M059J (cell line): ENCODE results near the gene STAMBP. TPM values are rescaled to one million over a fixed set of nuclear protein-coding genes. Genes with fewer than 3 reads are reported as not detected.

Experiments
- DNase-seq: peaks from one replicate; pipeline ENCODE4 v3.0.0-alpha.2; 2012; ENCODE audit warnings: low read depth
- total RNA-seq: library from RNA; depleted of rRNA; stranded (reverse); fragments of >200 nt; shearing (Covaris generic); gene quantifications from 2 replicates; pipeline ENCODE4 v1.2.3, GENCODE V29; 2014

The STAMBP gene
- total RNA-seq, 1 experiment from 2014 or later, result 64.5 TPM

- no peak for DNase-seq
These were observed 78.2 kb downstream of the STAMBP start for GRCh38 chr2:73906847-73907505.

DNA sequence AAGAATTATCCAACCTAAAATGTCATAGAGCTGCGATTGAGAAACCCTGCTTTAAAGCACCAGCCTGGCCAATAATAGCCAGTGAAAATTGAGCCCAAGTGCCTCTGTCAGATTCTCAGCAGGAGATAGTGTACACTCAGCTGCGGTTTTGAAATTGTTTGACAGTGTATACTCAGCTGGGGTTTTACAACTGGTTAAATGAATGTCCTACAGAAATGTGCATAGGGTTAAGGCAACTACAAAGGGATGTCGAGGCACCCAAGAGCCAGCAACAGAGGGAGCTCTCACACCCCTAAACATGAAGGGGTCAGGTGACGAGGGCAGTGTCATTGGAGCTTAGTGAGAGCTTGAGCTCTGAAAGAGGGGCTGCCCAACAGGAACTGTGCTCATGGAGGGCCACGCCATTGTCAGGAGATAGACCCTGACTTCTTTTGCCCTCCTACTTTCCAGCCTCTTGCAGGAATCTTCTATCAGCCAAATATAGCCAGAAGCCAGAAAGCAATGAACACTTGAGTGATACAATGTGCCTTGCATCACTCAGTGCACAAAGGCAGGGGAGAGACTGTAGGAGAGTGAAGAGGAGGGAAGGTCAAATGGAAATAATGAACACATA is 79.2 kb downstream of the STAMBP start:
- peak; percentile 24 for DNase-seq

DNA sequence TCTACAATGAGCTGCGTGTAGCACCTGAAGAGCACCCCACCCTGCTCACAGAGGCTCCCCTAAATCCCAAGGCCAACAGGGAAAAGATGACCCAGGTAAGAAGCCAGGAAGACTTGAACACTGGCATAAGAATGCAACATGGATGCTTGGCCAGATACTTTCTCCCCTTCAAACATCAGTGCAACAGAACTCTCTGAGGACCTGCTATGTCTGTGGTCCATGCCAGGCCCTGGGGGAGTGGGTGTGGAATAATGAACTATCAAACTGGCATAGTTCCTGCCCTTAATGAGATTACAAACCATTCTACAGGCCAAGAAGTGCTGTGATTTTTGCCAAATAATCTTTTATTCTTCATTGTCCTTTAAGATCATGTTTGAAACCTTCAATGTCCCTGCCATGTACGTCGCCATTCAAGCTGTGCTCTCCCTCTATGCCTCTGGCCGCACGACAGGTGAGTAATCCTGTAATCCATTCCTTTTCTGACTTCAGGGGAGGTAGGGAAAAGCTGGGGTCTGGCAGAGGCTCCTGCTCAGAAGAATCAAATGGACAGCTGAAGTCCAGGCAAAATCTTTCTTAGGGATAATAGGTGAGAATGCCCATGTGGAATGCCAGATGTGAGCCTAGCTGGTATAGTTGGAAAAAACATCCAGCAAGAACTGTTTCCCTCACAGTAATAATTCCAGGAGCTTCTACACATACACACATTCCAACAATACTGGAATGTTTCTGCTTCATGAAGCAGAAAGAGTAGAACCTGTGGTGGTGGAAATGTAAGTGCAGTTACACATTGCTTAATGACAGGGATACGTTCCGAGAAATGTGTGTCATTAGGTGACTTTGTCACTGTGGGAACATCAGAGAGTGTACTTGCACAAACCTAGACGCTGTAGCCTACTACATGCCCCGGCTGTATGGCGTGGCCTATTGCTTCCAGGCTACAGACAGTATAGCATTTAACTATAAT is 80.2 kb downstream of the STAMBP start:
- DNase-seq, result peak; percentile 21

GRCh38 chr2:73910873-73911547 is 82.2 kb downstream of the STAMBP start:
- DNase-seq, result no peak

GRCh38 chr2:73911548-73912208 is 82.9 kb downstream of the STAMBP start:
- no peak for DNase-seq

DNA sequence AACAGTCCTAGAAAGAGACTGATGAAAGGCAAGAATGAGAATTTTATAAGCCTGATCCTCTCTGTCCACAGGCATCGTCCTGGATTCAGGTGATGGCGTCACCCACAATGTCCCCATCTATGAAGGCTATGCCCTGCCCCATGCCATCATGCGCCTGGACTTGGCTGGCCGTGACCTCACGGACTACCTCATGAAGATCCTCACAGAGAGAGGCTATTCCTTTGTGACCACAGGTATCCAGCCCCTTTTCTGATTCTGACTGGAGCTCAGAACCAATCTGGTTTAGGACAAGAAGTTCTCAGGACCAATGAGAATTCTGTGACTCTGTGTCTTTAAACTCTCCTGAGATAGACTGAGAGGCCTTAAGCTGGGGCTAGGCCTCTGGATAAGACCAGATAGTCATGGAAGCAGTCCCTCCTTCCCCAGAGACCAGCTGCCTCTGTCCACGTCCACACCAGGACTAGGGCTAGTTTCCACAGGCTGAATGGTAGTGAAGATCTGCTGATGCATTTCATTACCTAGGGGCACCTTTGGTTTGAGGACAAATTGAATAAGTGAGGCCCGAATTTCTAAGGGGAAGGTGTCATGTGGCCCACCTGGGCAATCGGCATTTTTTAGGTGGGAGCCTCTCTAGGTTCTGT is 84.8 kb downstream of the STAMBP start:
- DNase-seq, result no peak

DNA sequence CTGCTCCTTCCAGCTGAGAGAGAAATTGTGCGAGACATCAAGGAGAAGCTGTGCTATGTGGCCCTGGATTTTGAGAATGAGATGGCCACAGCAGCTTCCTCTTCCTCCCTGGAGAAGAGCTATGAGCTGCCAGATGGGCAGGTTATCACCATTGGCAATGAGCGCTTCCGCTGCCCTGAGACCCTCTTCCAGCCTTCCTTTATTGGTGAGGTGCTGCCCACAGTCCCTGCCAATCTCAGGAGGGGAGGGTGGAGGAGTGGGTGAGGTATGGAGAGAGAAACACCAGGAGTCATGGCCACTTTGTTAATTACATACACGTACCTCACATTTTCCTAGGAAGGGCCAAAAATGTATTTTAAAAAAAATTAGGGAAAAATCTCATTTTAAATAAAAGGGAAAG is 85.9 kb downstream of the STAMBP start:
- no peak for DNase-seq

DNA sequence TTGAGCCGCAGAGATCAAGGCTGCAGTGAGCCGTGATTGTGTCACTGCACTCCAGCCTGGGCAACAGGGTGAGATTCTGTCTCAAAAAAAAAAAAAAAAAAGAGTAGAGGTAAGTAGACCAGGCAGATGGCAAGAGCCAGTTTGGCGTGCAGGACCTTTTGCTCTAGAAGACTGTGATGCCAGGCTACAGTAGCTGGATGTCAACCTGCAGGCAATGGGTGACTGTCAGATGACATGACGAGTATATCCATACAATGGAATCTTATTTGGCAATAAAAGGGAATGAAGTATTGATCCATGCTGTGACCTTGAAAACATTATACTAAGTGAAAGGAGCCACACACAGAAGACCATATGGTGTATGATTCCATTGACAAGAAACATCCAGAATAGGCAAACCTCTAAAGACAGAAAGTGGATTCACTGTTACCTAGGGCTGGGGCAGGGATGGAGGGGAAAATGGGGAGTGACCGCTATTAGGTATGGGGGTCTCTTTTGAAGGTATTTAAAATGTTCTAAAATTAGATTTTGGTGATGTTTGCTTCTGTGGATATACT is 86.8 kb downstream of the STAMBP start:
- no peak for DNase-seq

DNA sequence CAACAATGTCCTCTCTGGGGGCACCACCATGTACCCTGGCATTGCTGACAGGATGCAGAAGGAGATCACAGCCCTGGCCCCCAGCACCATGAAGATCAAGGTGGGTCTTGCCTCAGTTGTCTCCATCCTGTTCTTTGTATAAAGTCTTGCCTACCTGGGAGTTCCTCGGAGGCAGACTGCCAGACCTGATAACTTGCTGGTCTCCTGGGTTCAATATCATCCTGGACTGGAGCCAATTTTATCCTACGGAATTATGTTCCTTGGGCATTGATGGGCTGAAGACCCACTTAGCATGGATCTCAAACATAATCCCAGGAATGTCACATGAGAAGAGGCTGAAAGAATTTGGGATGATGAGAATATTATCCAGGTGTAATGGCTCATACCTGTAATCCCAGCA is 87.9 kb downstream of the STAMBP start:
- DNase-seq, result no peak

DNA sequence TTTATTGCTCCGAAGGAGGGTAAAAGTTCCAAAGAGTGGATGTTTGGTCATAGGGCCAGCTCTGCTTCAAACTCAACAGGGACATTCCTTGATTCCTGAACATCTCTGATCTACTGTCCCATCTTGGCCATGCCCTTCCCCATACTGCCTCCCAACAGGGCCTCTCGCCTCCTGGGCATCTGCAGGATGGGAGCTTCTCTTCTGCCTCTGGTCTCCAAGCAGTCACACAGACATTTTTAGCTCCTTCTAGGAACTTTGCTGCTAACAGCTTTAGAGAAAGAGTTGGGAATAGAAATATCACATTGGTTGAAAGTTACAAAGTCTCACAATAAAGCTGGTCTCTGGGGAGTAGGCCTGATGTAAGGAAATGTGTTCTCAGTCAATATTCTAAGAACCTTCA is 88.5 kb downstream of the STAMBP start:
- DNase-seq, result no peak

GRCh38 chr2:73917696-73918207 is 89.0 kb downstream of the STAMBP start:
- no peak for DNase-seq

GRCh38 chr2:73918856-73919255 is 90.1 kb downstream of the STAMBP start:
- DNase-seq, result no peak

GRCh38 chr2:73919596-73920228 is 91.0 kb downstream of the STAMBP start:
- no peak for DNase-seq

- DNase-seq, result peak; percentile 24
These were observed 92.1 kb downstream of the STAMBP start for GRCh38 chr2:73920577-73921545.

- no peak for DNase-seq
These were observed 92.8 kb downstream of the STAMBP start for GRCh38 chr2:73921581-73921980.

DNA sequence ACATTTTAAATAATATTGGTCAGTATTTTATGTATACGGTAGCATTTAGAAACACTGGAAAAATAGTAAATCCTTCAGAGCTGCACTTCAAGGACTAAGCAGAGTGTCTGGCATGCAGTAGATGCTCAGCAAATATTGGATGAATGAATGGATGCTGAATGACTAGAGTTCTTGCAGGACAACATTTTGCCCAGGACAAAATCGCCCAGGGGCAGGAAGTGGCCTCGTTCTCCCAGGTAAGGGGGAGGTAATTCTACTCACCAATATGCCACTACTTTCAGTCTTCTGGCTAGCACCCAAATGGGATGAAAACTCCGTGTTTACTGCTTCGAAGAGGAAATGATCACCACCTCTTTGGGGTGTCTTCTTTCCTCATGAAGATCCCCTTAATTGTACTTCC is 93.9 kb downstream of the STAMBP start:
- no peak for DNase-seq
